ENCODE data around the gene OLIG2. TPM values are rescaled to one million over a fixed set of nuclear protein-coding genes. Genes with fewer than 3 reads are reported as not detected.

Gene OLIG2
- total RNA-seq (ENCODE audit: insufficient read depth, low replicate concordance), result not detected

GRCh38 chr21:33025489-33026442, at the start of gene OLIG2:
TSS of gene OLIG2 (plus strand) at chr21:33025935. CDS start at chr21:33026863, 928 bp downstream.
- no peak for DNase-seq (ENCODE audit: low spot score)

GRCh38 chr21:32976791-32977190, 48.9 kb upstream of the OLIG2 start:
- no peak for DNase-seq (ENCODE audit: low spot score)

- DNase-seq (ENCODE audit: low spot score), result no peak
These were observed 48.5 kb upstream of the OLIG2 start for GRCh38 chr21:32977216-32977615.

GRCh38 chr21:32978331-32979270, 47.1 kb upstream of the OLIG2 start:
- DNase-seq (ENCODE audit: low spot score), result no peak

GRCh38 chr21:32979598-32980268, 46.0 kb upstream of the OLIG2 start:
- DNase-seq (ENCODE audit: low spot score), result no peak

- no peak for DNase-seq (ENCODE audit: low spot score)
These were observed 44.6 kb upstream of the OLIG2 start for GRCh38 chr21:32981096-32981495.

GRCh38 chr21:32990666-32991065, 35.1 kb upstream of the OLIG2 start:
- DNase-seq (ENCODE audit: low spot score), result no peak

GRCh38 chr21:32991361-32991760, 34.4 kb upstream of the OLIG2 start:
- DNase-seq (ENCODE audit: low spot score), result no peak

- no peak for DNase-seq (ENCODE audit: low spot score)
These were observed 31.8 kb upstream of the OLIG2 start for GRCh38 chr21:32993894-32994293.

GRCh38 chr21:32994305-32994704, 31.4 kb upstream of the OLIG2 start:
- no peak for DNase-seq (ENCODE audit: low spot score)

- no peak for DNase-seq (ENCODE audit: low spot score)
These were observed 18.0 kb upstream of the OLIG2 start for GRCh38 chr21:33007747-33008146.

GRCh38 chr21:33008333-33009051, 17.2 kb upstream of the OLIG2 start:
- no peak for DNase-seq (ENCODE audit: low spot score)

GRCh38 chr21:33010931-33011330, 14.8 kb upstream of the OLIG2 start:
- no peak for DNase-seq (ENCODE audit: low spot score)

- no peak for DNase-seq (ENCODE audit: low spot score)
These were observed 14.3 kb upstream of the OLIG2 start for GRCh38 chr21:33011462-33011861.

GRCh38 chr21:33013626-33014025, 12.1 kb upstream of the OLIG2 start:
- DNase-seq (ENCODE audit: low spot score), result no peak

- no peak for DNase-seq (ENCODE audit: low spot score)
These were observed 11.4 kb upstream of the OLIG2 start for GRCh38 chr21:33014331-33014730.

GRCh38 chr21:33015096-33015495, 10.6 kb upstream of the OLIG2 start:
- DNase-seq (ENCODE audit: low spot score), result no peak

- no peak for DNase-seq (ENCODE audit: low spot score)
These were observed 10.0 kb upstream of the OLIG2 start for GRCh38 chr21:33015756-33016155.

- no peak for DNase-seq (ENCODE audit: low spot score)
These were observed 6.8 kb upstream of the OLIG2 start for GRCh38 chr21:33018707-33019465.

- no peak for DNase-seq (ENCODE audit: low spot score)
These were observed 6.2 kb upstream of the OLIG2 start for GRCh38 chr21:33019516-33019884.

Data from umbilical cord (tissue), 2 donors.